GM19372 (cell line): Measurements from ENCODE around the gene MPZ.
"Not testable (repeated sequence)": the region's sequence is repeated elsewhere in the genome, so short reads cannot be mapped to it uniquely, and the experiment has no call there.

ENCODE experiments used
- ATAC-seq: cut with Tn5 transposase; IDR thresholded peaks from one replicate; pipeline ENCODE4 v1.9.1; 2021; ENCODE audit warnings: mild to moderate bottlenecking, low read depth, moderate library complexity; ENCODE audit not compliant: unreplicated experiment

Gene MPZ

GRCh38 chr1:161258439-161259344 lies 51.1 kb downstream of the MPZ start, which contains the start of gene PCP4L1:
Gene PCP4L1 (plus strand): TSS chr1:161258745. CDS start chr1:161258975, 230 bp downstream.
- ATAC-seq, result no peak

- ATAC-seq, result not testable (repeated sequence)
Observed at GRCh38 chr1:161257109-161257508, 52.7 kb downstream of the MPZ start.

- ATAC-seq, result not testable (repeated sequence)
Observed at GRCh38 chr1:161255955-161256520, 53.7 kb downstream of the MPZ start.

DNA sequence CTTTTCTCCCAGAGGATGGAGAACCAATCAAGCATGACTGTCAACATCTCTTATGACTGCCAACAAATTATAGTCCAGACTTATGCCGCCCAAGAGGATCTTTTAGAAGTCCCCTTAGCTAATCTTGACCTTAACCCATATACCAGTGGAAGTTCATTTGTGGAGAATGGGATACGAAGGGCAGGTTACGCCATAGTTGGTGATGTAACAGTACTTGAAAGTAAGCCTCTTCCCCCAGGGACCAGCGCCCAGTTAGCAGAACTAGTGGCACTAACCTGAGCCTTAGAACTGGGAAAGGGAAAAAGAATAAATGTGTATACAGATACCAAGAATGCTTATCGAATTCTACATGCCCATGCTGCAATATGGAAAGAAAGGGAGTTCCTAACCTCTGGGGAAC lies 54.5 kb downstream of the MPZ start:
- not testable (repeated sequence) for ATAC-seq
